Heart right ventricle (tissue), 16 donors: ENCODE results near the gene USP20. TPM values are rescaled to one million over a fixed set of nuclear protein-coding genes. Genes with fewer than 3 reads are reported as not detected.

Experiments
- ATAC-seq, 8 donors: fragments of 200-7000 bp; cut with Tn5 transposase; one replicate each; pipeline ENCODE4 v1.9.1; 2020; ENCODE audit warnings: mild to moderate bottlenecking in 8 of 8, moderate library complexity in 8 of 8, moderate number of reproducible peaks in 1 of 8
- DNase-seq, 2 donors: peaks; one replicate each; pipeline ENCODE4 v3.0.0-alpha.2; 2020
- H3K27ac ChIP-seq, 10 donors: fragments of 200-600 bp; sonication (generic) in 2 of 10; one replicate each; pipeline versions ENCODE4 v1.5.0 to v1.8.0; 2020 to 2022; ENCODE audit warnings: mild to moderate bottlenecking in 3 of 10
- H3K27me3 ChIP-seq, 7 donors: fragments of 200-600 bp; one replicate each; pipeline ENCODE4 v1.8.0; 2021 to 2022; ENCODE audit warnings: mild to moderate bottlenecking in 2 of 7
- H3K36me3 ChIP-seq, 9 donors: fragments of 200-600 bp; sonication (generic) in 1 of 9; one replicate each; pipeline versions ENCODE4 v1.5.0 to v1.8.0; 2020 to 2022; ENCODE audit warnings: mild to moderate bottlenecking in 2 of 9
- H3K4me1 ChIP-seq, 9 donors: fragments of 200-600 bp; sonication (generic) in 1 of 9; one replicate each; pipeline versions ENCODE4 v1.5.0 to v1.8.0; 2020 to 2022; ENCODE audit warnings: mild to moderate bottlenecking in 4 of 9
- H3K4me3 ChIP-seq, 10 donors: fragments of 200-600 bp; sonication (generic) in 2 of 10; one replicate each; pipeline versions ENCODE4 v1.5.0 to v1.8.0; 2020 to 2022; ENCODE audit warnings: mild to moderate bottlenecking in 7 of 10, moderate library complexity in 2 of 10
- H3K9me3 ChIP-seq, 11 donors: fragments of 200-600 bp in 10 of 11; sonication (generic) in 2 of 11; one replicate each; pipeline versions ENCODE4 v1.5.0 to v1.8.0; 2013 to 2022; ENCODE audit warnings: mild to moderate bottlenecking in 2 of 11, control low read depth in 1 of 11, moderate library complexity in 1 of 11
- WGBS, 2 donors: extraction: QIAGEN DNeasy Blood & Tissue Kit; methylation state at CpG; one replicate each; pipeline ENCODE4 v1.1.7; 2013; ENCODE audit warnings: inconsistent platforms in 1 of 2; 5-methylcytosine and 5-hydroxymethylcytosine counted together
- intact Hi-C, 10 donors: fragments of 100-400 bp; cut with DNase I; formaldehyde crosslinking; loops; one replicate each; pipeline versions ENCODE4 v1.11.1 to v1.14.2; 2022
- polyA plus RNA-seq, 2 donors: library from polyadenylated mRNA; stranded (reverse); fragments of 200-250 nt; gene quantifications; one replicate each; pipeline ENCODE4 v1.2.3, GENCODE V29; 2013
- total RNA-seq, 10 donors: library from RNA; stranded (reverse); fragmentation: NEBNext Ultra II Directional in 3 of 10; extraction: Animal tissue kit (Norgen Biotek cat#: 25700) in 3 of 10; gene quantifications; one replicate each; pipeline versions ENCODE4 v1.2.1 to v1.2.4, GENCODE V29; 2021 to 2023
- TF ChIP-seq, protein P1 (sequence below), 9 donors: fragments of 200-600 bp; sonication (generic) in 2 of 9; IDR thresholded peaks; one replicate each; pipeline versions ENCODE4 v1.5.0 to v1.8.0; 2021 to 2022; ENCODE audit warnings: antibody characterized with exemption in 9 of 9, mild to moderate bottlenecking in 5 of 9, moderate library complexity in 1 of 9
- donor health status: Arrhythmogenic right ventricular cardiomyopathy.
- donor health status: ischemic (EF 13 %, LVEDD 7.1; RV severe dilation, severe dysfunction).
- donor health status: healthy with polysubstance abuse.
- donor health status: DM: no; HTN: yes; CAD: no.
- donor health status: DM: no; HTN: no; CAD: no.
- donor health status: ischemic (EF 25% LVEDD 6.9; RV normal size, moderate dysfunction).
- donor health status: ischemic (EF 25% LVEDD 5.7; RV mildly dilated, moderate dysfunction).
- donor health status: healthy.
- donor health status: DM: yes; HTN: yes; CAD: no.
- donor health status: Ischemic cardiomyopathy.
- donor health status: ischemic (EF 35%, LVEDD 5.7; RV mildly dilated, moderate dysfunction).
- donor health status: nonischemic (EF 11% LVEDD 7.7; RV severe dilation, severe dysfunction).
- donor health status: DM: yes; HTN: yes; CAD: no.
- donor health status: PGD.
- donor health status: ischemic (EF 29% LVEDD 5.4; RV normal size, mild dysfunction).
- donor health status: nonischemic (EF 23%, LVEDD 6.1; RV moderate dilation, normal function).

USP20 gene
- total and polyA plus RNA-seq, 12 donors: 10.9 to 16.8 (median 12.5) TPM

DNA sequence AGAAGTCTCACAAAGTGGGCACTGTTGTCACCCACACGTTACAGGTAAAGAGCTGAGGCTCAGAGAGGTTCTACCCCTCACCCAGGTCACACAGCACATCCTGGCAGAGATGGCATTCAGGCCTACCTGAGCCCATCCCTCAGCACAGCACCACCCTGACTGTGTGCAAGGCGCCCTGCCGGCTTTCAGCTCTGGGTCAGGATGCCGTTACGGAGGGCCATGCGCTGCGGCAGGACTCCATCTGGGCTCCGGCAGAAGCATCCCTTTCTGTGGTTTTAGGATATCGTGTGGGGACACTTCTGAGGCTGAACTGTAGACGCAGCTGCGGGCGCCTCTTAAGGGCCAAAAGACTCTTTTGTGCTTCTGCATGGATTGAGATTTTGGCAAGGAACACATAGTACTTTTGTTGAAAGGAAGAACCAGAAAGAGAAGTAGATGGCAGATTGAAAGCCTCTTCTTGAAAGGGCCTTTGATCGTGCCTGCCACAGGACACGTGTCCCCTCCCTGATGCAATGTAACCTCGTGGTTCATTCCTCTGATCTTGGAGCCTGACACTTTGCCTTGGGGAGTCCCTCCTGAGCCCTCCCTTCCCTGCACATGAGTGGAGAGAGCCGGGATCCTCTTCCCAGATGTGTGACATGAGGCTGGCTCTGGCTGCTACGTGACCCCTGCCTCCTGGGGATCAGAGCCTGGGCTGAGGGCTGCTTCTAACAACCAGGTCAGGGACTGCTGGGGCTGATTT lies 31.3 kb downstream of the USP20 start:
- TF ChIP-seq, protein P1, sequence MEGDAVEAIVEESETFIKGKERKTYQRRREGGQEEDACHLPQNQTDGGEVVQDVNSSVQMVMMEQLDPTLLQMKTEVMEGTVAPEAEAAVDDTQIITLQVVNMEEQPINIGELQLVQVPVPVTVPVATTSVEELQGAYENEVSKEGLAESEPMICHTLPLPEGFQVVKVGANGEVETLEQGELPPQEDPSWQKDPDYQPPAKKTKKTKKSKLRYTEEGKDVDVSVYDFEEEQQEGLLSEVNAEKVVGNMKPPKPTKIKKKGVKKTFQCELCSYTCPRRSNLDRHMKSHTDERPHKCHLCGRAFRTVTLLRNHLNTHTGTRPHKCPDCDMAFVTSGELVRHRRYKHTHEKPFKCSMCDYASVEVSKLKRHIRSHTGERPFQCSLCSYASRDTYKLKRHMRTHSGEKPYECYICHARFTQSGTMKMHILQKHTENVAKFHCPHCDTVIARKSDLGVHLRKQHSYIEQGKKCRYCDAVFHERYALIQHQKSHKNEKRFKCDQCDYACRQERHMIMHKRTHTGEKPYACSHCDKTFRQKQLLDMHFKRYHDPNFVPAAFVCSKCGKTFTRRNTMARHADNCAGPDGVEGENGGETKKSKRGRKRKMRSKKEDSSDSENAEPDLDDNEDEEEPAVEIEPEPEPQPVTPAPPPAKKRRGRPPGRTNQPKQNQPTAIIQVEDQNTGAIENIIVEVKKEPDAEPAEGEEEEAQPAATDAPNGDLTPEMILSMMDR (IDR thresholded peaks at IDR 0.05): no peak
- ATAC-seq (no peak), DNase-seq (no peak)
- no peaks in the 10 kb centered on the region for H3K27me3 ChIP-seq
- no peaks in the 10 kb centered on the region for H3K9me3 ChIP-seq
- intact Hi-C loops: no loop called here
- 81 to 83% methylated on average over 17 of the region's 17 CpGs for WGBS, 2 donors
- no peak overlapping the region for H3K4me3 ChIP-seq
- peak overlapping the region in 1 of 10 donors; percentile 44 for H3K27ac ChIP-seq
- H3K36me3 ChIP-seq: peaks cover 0 to 80% (median 20%) of the 10 kb centered on the region in 9 donors
- H3K4me1 ChIP-seq: peaks cover 0 to 50% (median 0%) of the 10 kb centered on the region in 9 donors

DNA sequence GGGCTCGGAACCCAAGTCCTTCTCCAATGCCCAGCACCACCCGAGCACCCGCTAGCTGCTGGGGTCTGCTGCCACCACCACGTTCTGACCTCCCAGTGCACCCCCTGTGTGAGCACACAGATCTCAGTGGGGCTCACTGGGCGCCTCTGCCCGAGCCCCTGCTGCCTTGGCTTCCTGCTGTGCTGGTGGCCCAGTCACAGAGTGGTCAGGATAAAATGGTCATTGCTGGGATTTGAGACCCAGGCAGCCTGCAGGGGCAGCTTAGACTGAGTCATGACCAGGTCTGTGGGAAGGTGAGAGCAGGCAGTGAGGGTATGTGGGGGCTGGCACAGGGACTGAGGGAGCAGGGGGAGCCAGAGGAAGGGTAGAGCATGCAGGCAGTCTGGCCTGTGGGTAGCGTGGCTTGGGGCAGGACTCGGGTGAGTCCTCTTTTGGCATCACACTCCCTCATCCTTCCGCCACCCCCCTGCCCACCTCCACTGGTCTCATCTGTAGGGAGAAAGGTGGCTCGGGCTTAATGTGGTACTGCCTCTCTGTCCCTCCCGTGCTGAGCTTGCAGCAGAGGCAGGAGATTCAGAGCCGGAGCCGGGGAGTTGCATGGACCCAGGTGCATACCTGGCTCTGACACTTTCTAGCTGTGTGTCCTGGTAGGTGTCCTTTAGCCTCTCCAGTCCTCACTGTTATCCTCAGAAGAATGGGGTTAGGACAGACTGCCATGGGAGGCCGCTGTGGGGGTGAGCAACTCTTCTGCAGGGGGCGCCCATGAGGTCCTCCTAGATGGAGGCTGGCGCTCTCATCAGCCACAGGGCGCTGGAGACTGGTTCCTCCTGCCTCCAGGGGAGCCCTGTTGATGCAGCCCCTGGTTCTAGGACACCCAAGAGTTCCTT lies 32.1 kb downstream of the USP20 start:
- DNase-seq (no peak), ATAC-seq (peak in 1 of 8 donors; percentile 23)
- no peaks in the 10 kb centered on the region for H3K9me3 ChIP-seq
- H3K27me3 ChIP-seq: no peaks in the 10 kb centered on the region
- no peak overlapping the region for H3K4me3 ChIP-seq
- intact Hi-C loops: no loop called here
- TF ChIP-seq, protein P1 (IDR thresholded peaks at IDR 0.05): no peak
- H3K36me3 ChIP-seq: peaks cover 0 to 72% (median 13%) of the 10 kb centered on the region in 9 donors
- peak overlapping the region in 1 of 10 donors; percentile 44 for H3K27ac ChIP-seq
- H3K4me1 ChIP-seq: peaks cover 0 to 48% (median 0%) of the 10 kb centered on the region in 9 donors
- WGBS, 2 donors: 81 to 86% methylated on average over 17 of the region's 17 CpGs

DNA sequence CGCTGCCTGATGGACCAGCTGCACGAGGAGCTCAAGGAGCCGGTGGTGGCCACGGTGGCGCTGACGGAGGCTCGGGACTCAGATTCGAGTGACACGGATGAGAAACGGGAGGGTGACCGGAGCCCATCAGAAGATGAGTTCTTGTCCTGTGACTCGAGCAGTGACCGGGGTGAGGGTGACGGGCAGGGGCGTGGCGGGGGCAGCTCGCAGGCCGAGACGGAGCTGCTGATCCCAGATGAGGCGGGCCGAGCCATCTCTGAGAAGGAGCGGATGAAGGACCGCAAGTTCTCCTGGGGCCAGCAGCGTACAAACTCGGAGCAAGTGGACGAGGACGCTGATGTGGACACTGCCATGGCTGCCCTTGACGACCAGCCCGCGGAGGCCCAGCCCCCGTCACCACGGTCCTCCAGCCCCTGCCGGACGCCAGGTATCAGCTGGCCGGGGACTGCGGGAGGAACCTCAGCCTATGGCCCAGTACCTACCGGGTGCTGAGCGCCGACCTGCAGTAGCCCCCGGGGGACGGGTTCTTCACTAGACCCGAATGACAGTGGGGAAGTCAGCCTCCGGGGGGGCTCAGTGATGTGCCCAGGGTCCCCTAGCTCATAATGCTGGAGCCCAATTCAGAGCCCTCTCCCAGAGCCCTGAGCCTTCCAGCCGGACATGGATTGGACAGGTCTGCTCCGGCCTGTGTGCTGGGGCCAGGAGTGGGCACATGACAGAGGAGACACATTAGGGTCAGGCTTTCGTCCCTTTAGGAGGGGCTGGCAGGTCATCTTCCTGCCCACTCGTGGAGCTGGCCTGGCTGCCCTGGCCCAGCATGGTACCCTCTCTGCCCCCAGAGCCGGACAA lies 33.0 kb downstream of the USP20 start:
- peak in 3 of 8 donors; percentile 4 to 42 (median 15) for ATAC-seq
- H3K4me3 ChIP-seq: no peak overlapping the region
- WGBS, 2 donors: 88 to 89% methylated on average over 48 of the region's 48 CpGs
- DNase-seq: no peak
- peaks cover 0 to 39% (median 0%) of the 10 kb centered on the region in 9 donors for H3K4me1 ChIP-seq
- no peaks in the 10 kb centered on the region for H3K9me3 ChIP-seq
- H3K27me3 ChIP-seq: no peaks in the 10 kb centered on the region
- intact Hi-C loops: no loop called here
- peak overlapping the region in 1 of 10 donors; percentile 85 for H3K27ac ChIP-seq
- H3K36me3 ChIP-seq: peaks cover 0 to 63% (median 9%) of the 10 kb centered on the region in 9 donors
- TF ChIP-seq, protein P1 (IDR thresholded peaks at IDR 0.05): no peak
